GM12892 (cell line): Measurements from ENCODE around the gene NDUFA7.
"Not testable (repeated sequence)": the region's sequence is repeated elsewhere in the genome, so short reads cannot be mapped to it uniquely, and the experiment has no call there.

Experiments used
- DNase-seq: peaks from one replicate; pipeline ENCODE4 v3.0.0; 2011; ENCODE audit not compliant: insufficient read length
- FAIRE-seq: peaks from 2 replicates; lab custom pipeline; 2011; peaks lifted over from hg19 to GRCh38; lab: Jason Lieb, UNC
- POLR2A ChIP-seq: IDR thresholded peaks from 2 replicates; pipeline ENCODE4 v1.6.1; 2011; ENCODE audit warnings: low read depth, low read length, control low read depth
- POLR2AphosphoS5 ChIP-seq: IDR thresholded peaks from 2 replicates; pipeline ENCODE4 v1.6.1; 2011; ENCODE audit warnings: low read depth, low read length, control low read depth
- TAF1 ChIP-seq: IDR thresholded peaks from 2 replicates; pipeline ENCODE4 v1.6.1; 2011; ENCODE audit warnings: low read depth, mild to moderate bottlenecking, control low read depth, low read length, borderline replicate concordance

Gene NDUFA7

DNA sequence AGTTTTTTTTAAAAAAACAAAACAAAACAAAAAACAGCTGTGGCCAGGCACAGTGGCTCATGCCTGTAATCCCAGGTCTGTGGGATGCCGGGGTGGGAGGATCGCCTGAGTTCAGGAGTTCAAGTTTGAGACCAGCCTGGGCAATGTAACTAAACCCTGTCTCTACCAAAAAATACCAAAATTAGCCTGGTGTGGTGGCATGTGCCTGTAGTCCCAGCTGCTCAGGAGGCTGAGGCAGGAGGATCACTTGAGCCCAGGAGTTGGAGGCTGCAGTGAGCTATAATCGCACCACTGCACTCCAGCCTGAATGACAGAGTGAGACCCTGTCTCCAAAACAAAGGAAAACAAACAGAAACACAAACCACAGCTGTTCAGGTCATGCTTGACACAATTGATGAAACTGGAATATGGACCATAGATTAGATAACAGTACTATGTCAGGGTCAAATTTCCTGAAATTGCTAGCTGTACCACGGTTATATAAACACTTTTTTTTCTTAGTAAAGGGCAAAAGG, 35.9 kb upstream of the NDUFA7 start:
- TF ChIP-seq POLR2A (no peak), TAF1 (no peak), POLR2AphosphoS5 (no peak)
- FAIRE-seq (no peak), DNase-seq (no peak)

DNA sequence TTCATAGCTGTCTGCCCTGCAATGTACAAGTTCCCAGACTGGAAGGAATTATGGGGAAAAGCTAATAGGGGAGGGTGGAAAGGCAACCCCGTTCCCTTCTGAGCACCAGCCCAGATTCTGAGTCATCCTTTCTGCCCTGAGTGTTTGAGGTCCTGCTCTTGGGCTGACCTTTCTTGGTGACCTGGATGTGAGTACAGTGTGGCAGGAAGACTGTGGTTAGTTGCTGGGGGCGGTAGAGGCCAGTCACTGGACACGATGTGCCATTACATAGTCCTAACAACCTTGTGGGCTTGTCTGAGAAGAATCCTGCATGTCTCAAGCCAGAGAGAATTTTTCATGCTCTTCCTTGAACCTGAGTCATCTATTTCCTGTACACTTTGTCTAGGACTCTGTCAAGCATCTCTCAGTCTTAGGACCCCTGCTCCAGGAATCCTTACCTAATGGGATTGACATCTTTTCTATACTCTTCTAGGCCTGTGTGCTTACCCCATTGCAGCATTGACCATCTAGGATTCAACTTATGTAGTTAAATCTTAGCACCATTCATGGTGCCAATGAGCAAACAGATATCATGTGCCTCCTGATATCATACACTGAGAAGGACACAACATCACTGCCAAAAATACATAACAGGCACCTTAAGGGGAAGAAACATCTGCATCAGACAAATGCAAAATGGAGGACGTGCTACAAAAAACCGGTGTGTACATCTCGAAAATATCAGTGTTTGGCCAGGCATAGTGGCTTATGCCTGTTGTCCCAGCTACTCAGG, 34.6 kb upstream of the NDUFA7 start:
- TF ChIP-seq POLR2AphosphoS5 (no peak), TAF1 (no peak), POLR2A (no peak)

DNA sequence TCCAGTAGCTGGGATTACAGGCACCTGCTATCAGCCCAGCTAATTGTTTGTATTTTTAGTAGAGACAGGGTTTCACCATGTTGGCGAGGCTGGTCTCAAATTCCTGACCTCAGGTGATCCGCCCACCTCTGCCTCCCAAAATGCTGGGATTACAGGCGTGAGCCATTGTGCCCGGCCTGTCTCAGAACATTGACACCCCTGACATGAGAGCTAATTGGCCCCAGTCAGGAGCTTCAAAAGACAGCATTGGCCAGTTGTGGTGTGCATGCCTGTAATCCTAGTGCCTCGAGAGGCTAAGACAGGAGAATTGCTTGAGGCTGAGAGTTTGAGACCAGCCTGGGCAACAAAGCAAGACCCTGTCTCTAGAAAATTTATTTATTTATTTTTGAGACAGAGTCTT, 31.7 kb upstream of the NDUFA7 start:
- DNase-seq, FAIRE-seq: not testable (repeated sequence)

More for the DNA sequence above, 34.6 kb upstream of the NDUFA7 start:
- DNase-seq: no peak
- FAIRE-seq: no peak

GRCh38 chr19:8352134-8352827, 31.1 kb upstream of the NDUFA7 start:
- FAIRE-seq: no peak
- TF ChIP-seq POLR2A (no peak), TAF1 (no peak), POLR2AphosphoS5 (no peak)
- no peak for DNase-seq

- FAIRE-seq, DNase-seq: not testable (repeated sequence)
Observed at GRCh38 chr19:8349629-8350372, 28.6 kb upstream of the NDUFA7 start.

DNA sequence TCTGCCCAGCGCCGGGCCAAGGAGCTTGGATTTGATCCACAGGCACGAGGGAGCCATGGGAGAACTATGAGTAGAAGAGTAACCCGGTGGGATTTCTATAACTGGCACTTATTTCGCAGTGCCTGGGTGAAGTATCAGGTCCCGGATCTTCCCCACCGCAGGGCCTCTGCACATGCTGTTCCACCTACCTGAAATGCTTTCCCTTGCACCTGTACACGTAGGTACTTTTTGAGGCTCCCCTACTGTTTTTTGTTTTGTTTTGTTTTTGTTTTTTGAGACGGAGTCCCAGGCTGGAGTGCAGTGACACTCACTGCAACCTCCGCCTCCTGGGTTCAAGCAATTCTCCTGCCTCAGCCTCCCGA, 22.3 kb upstream of the NDUFA7 start:
- FAIRE-seq: no peak
- DNase-seq: no peak
- no peak for TF ChIP-seq POLR2AphosphoS5
- no peak for TF ChIP-seq TAF1
- no peak for TF ChIP-seq POLR2A

DNA sequence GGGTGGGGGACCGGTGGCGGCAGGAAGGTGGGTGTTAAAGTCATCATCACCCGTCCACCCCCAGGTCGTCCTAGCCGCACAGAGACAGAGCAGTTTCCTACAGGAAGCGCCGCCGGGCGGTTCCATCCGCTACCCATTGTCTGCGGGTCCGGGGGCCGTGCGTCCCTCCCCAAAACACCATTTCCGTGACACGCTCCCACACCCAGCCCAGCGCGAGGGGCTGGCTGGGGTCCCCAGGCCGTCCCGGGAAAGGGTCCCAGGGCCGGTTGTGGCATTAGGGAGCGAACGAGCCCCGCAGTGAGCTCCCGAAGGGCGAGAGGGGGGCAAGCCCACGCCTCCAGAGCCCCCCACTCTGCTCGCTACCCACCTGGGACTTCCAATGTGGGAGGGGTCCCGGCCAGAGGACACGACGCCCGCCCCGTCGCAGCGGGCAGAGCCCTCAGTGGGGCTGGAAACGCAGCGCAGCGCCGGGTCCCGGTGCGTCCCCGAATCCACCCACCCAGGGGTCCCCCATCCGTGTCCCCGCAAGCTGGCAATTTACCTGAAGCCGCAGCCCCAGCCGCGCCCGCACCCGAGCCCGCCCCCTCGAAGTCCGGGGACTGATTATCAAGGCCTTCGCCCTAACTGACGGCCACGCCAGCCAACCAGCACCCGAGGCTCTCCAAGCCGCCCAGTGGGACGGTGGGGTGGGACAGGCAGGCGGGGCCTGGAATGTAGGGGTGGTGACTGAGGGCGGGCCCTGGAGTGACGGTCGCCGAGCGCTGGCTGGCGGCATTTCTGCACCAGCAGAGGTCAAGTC, 21.7 kb upstream of the NDUFA7 start, which contains the start of gene KANK3:
Gene KANK3, minus strand, starts transcription at position 579 of the 799 bp plus-strand sequence. CDS start 5,434 bp downstream, outside the sequence.
- FAIRE-seq: peak; percentile 78
- TF ChIP-seq TAF1 (no peak), POLR2A (no peak), POLR2AphosphoS5 (no peak)
- peak; percentile 99 for DNase-seq

GRCh38 chr19:8342316-8342683, 21.1 kb upstream of the NDUFA7 start:
- DNase-seq: no peak
- no peak for TF ChIP-seq POLR2AphosphoS5
- FAIRE-seq: no peak

GRCh38 chr19:8341504-8341903, 20.3 kb upstream of the NDUFA7 start:
- not testable (repeated sequence) for FAIRE-seq

GRCh38 chr19:8340341-8341096, 19.3 kb upstream of the NDUFA7 start:
- DNase-seq (no peak), FAIRE-seq (no peak)
- TF ChIP-seq TAF1 (no peak), POLR2A (no peak), POLR2AphosphoS5 (no peak)

More at GRCh38 chr19:8341504-8341903, 20.3 kb upstream of the NDUFA7 start:
- not testable (repeated sequence) for DNase-seq

- no peak for FAIRE-seq
- no peak for DNase-seq
- TF ChIP-seq TAF1 (no peak), POLR2AphosphoS5 (no peak), POLR2A (no peak)
Observed at GRCh38 chr19:8338835-8339234, 17.7 kb upstream of the NDUFA7 start.
